GM19240 (cell line): Measurements from ENCODE around the gene GNPAT.
A peak's percentile ranks its signal among the peaks of the same experiment; 100 is the strongest.

Experiments used
- DNase-seq: peaks from one replicate; pipeline ENCODE4 v3.0.0; 2011; ENCODE audit warnings: low spot score; ENCODE audit not compliant: insufficient read length

The GNPAT gene

DNA sequence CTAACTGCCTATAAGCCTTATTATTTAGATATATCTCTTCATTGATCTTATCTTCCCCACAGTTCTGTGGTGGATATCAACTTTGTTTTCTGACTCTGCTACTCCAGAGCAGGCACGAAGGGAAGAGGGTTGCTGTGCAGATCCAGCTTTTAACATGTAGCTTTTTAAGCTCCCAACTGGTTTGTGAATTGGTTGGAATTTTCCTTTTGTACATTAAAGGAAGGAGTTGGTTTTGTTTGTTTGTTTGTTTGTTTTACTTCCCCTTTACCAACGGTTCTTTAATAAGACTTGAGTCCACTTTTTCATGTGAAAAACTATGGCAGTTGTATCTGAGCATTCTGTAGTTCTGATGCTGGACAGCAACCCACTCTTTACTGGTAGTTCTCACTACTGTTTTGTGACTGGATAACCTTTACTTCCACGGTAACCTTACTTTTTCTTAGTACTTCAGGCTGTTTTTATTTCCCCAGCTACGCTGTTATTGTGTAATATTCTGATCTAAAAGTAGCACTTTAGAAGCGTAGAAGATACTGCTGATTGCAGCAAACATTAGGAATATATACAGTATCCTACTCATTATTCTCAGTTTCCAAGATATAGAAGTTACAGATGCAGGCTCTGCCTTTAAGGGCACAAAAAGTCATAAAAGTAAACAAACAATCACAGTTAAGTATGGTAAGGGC lies 1.6 kb downstream of the GNPAT start:
- DNase-seq, result no peak

DNA sequence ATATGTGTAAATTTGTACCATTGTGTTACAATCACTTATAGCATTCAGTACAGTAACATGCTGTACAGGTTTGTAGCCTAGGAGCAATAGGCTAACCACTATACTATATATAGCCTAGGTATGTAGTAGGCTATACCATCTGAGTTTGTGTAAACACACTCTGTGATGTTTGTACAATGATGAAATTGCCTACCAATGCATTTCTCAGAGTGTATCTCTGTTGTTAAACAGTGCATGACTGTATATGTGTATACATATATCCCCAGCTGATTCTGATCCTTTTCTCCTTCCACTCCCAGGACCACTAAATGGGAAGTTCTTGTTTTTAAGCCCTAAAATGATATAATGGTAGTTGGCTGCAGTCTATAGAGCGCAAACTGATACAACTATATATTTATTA lies 7.8 kb downstream of the GNPAT start:
- DNase-seq, result no peak

DNA sequence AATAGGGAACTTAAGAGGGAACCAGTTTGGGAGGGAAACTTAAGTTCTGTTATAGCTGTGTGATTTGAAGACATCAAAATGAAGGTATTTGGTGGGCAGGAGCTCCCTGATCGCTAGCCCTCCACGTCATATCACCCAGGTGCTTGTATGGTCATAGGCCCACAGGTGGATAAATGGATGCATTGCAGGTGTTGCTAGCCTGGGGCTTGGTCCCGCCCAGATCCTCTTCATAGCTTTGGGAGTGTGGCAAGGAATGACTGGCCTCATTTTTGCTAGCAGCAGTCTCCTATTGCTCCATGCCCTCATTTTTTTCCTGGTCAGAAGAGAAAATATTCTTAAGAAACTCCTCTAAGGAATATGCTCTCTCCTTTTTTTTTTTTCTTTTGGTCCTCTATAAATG lies 11.3 kb downstream of the GNPAT start:
- no peak for DNase-seq

DNA sequence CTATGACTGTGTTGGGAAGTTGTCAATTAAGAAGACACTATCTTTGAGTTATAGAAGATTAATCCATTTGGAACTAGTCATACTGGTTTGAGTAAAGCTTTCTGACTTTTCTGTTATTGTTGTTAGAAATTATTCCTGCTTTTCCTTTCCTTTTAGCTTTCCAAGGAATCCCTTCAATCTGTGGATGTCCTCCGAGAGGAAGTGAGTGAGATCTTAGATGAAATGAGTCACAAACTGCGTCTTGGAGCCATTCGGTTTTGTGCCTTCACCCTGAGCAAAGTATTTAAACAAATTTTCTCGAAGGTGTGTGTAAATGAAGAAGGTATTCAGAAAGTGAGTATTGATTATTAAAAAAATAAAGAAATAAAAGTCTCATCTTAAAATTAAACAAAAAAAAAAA lies 19.3 kb downstream of the GNPAT start:
- DNase-seq, result no peak

DNA sequence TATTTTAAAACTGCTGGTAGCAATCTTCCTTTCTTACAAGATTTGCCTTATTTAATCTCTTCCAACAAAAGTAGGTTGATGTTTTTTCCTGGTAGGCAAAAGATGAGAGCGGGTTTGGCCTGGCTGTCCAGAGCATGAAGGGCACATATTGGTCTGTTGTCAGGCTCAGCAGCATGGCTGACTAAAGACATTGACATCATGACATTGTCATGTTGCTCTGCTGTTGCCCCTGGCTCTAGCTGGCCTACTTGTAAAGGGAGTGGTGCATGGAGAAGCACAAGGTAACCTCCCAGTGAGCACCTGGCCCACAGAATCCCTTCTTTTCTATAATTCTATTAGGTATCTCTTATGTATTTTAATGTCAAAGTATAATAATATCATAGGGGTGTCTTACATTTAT lies 23.6 kb downstream of the GNPAT start:
- DNase-seq, result no peak

DNA sequence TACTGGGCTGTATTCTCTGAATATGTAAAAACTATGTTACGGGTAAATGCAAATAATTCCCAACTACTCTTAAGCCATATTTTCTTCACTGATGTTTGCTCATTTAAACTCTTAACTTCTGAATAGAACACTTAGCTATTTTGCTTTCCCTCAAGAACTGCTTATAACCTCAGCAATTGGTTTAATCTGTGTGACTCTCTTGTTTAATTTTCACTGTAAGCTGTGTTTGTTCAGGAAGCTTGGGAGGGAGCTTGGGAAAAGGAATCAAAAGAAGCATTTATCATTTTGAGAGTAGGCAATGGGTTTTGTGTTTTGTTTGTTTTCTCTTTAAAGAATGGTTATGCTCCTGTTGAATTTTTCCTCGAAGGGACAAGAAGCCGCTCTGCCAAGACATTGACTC lies 24.4 kb downstream of the GNPAT start:
- no peak for DNase-seq

DNA sequence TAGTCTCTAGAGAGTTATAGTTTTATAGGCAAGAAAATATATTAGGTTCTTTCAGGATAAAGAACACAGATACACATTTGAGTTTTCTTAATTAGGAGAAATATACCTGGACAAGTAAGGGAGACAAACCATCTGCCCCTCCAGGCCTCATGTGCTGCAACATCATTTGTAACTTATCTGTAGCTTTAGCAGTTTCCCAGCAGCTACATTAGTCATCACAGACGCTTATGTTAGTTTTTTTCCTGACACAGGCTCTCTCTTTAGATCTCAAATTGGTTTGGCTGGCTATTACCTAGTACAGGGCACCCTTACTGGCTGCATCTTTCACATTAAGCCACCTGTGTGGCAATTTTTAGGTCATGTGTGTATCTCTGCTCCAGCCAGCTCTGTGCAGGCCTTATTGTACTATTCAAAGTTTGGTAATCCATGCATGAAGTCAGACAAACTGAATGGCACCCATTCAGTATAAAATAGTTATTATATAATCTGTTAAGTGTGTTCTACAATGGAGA lies 25.9 kb downstream of the GNPAT start:
- no peak for DNase-seq

DNA sequence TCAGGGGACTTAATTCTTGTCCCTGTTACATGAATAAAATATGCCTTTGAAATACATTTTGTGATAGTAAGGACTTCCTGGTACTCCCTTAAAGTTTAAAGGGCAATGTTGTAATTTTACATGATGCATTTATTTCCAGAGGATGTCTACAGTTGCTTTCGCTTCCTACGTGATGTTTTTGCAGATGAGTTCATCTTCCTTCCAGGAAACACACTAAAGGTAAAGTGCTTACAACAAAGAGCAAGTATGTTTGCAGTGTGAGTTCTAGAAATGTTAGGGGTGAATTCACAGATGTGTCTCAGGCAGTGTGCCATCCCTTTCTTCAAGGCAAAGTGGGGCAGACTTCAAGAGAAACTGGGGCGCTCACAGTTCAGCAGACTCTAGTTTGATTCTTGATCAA lies 31.2 kb downstream of the GNPAT start:
- DNase-seq, result no peak

DNA sequence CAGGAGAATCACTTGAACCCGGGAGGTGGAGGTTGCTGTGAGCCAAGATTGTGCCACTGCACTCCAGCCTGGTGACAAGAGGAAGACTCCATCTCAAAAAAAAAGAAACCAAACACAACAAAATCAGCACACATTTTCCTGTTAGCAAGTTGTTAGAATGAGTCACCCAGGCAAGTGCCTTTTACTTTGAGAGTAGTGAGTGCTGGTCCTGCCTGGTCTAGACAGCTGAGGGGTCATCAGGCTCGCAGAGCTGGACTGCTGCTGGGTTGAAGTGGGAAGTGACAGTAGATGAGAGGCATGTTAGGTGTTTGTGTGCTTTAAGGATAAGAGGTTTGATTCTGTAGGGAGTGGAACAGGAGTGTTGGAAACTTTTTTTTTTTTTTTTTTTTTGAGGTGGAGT lies 31.9 kb downstream of the GNPAT start:
- no peak for DNase-seq

DNA sequence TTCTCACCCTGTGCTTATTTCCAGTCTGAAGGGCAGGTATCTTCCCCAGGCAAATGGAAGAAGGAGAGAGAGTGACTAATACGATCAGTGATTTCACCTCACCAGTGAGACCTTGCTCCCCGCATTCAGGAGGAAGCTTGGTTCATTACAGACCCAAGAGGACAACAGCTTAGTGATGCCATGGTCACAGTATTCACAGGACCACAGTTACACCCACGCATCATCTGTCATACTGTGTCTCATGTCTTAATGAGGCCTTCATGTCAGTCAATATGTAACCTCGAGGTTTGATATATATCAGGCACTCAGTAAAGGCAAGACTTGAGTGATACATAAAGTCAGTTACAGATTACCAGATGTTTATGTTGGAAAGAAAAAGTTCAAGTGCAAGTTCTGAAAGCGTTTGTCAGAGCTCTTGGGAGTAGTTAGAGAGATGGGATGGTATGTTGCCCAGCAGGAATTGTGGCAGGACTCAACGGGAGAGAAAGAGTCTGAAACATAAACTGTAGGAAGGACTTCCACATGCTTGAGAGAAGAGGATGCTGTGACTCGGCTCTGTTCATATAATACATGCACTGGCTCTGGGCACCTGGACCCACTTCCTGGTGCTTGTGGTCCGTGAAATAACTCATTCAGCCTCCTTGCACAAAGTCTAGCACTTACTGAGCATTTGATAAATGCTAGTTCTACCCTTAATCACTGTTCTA lies 33.3 kb downstream of the GNPAT start:
- DNase-seq, result no peak

DNA sequence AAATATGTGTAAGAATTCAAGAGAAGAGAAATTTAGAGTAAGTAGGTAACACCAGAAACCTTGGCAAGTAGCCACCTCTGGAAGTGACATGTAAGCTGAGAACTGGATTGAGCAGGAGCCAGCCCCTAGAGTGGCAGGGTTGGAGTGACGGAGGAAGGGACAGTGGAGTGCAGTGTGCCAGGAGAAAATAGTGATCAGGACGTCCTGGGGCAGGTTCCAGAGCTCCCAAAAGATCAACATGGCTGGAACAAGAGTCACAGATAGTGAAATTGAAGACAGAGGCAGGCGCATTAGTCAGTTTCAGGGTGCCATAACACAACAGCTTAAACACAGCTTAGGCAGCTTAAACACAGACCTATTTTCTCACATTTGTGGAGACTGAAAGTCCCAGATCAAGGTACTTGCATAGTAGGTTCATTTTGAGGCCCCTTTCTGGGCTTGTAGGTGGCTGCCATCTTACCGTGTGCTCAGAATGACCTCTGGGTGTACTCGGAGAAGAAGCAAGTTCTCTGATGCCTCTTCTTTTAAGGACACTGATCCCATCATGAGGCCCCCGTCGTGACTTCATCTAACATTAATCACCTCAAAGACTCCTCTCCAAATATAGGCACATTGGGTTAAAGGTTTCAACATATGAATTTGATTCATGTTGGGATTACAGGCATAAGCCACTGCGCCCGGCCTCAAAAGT lies 37.2 kb downstream of the GNPAT start:
- DNase-seq, result no peak

DNA sequence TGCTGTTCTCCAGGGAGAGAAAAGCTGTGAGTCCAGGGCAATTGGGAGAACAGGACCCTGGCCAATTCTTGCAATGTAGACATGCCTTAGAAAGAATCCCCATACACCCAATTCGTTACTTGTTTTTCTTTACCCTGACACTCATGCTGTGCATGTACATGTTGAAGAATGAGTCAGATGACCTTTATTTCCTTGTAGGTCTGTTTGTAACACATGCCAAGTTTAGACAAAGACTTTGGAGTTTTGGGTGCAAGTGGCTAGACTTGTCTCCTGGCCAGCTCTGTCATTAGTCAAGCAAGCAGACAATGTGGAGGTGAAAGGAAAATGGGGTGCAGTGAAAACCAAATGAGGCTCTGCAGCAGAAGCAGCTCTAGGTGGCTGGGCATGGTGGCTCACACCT lies 38.1 kb downstream of the GNPAT start:
- no peak for DNase-seq

DNA sequence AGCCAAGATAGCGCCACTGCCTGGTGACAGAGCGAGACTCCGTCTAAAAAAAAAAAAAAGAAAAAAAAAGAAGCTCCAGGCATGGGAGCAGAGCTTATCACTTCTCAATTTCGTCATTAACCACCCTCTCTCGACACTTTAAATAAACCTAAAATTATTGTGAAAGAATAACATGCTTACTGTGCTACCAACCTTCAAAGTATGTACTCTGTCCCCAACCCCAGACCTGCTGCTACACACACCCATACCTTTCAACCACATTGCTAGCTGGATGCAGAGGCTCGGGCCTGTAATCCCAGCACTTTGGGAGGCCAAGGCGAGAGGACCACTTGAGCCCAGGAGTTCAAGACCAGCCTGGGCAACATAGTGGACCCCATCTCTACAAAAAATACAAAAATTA lies 38.7 kb downstream of the GNPAT start:
- DNase-seq, result no peak

DNA sequence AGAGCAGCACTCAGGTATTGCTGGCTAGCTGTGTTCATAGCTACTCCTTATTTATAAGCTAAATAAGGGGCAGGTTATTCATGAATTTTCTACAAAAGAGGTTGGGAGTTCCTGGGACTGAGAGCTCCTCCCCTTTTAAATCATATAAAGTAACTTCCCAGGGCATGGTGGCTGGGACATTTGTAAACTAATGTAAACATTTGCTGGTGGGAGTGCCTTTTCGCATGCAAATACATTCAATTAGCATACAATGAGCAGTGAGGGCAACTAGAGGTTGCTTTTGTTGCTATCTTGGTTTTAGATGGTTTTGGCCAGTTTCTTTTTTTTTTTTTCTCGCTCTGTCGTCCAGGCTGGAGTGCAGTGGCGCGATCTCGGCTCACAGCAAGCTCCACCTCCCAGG lies 43.4 kb downstream of the GNPAT start:
- no peak for DNase-seq

DNA sequence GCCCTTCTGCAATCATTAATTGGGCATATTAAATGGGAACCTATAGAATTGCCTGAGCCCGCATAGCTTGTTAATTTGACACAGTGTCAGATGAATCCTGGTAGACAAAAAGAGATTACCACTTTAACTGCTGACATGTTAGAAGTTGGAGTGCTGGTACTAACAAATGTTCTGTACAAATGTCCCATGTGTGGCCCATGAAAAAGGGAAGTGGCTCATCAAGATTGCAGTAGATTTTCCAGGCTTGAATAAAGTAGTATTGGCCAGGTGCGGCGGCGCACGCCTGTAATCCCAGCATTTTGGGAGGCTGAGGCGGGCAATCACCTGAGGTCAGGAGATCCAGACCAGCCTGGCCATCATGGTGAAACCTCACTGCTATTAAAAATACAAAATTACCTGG lies 45.6 kb downstream of the GNPAT start:
- DNase-seq, result no peak

DNA sequence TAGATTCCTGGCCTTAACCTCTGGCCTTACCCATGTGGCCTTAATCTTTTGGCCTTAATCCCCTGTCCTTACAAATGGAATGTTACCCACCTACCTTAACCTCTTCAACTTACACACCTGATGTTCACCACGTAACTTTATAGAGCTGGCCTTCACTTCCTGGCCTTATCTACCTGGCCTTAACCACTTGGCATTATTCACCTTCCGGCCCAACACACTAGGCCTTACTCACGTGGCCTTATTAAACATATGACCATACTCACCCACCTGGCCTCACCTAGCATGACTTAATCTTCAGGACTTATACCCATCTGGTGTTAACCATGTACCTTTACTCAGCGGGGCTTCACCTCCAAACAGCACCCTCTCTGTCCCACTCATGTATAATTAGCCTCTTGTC lies 54.9 kb downstream of the GNPAT start:
- DNase-seq, result no peak

DNA sequence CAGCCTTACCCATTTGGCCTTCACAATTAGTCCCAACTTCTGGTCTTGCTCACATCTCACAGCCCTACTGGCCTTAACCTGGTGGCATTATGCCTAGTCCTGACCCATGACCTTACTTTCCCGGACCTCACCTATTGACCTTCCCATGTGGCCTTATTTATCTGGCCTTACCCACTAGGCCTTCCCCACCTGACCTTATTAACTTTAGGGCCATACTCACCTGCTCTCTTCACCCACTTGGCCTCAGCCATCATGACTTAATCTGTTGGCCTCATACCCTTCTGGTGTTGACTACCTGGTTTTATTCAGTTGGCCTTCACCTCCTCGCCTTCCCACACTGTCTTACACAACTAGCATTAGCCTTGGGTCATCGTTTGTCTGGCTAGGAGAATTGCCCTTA lies 61.0 kb downstream of the GNPAT start:
- DNase-seq, result no peak

DNA sequence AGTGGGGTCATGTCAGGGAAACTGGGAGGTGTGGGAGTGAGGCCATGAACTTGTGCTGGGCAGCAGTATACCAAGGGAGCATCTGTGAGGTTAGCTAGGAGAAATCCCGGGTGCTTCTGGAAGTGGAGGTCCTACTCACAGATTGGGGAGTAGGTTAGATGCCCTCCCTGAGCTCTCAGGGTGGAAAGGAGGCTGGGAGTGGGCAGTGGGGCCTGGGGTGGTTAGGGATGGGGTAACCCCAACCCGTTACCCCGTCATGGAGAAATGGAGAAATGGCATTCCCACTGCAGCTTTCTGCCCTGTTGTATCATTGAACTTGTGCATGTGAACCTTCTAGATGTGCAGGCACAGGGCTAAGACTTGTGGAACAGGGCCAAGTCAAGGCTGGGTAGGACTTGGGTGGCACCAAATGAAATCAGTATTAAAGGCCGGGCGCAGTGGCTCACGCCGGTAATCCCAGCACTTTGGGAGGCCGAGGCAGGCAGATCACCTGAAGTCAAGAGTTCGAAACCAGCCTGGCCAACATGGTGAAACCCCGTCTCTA lies 69.5 kb downstream of the GNPAT start:
- no peak for DNase-seq

DNA sequence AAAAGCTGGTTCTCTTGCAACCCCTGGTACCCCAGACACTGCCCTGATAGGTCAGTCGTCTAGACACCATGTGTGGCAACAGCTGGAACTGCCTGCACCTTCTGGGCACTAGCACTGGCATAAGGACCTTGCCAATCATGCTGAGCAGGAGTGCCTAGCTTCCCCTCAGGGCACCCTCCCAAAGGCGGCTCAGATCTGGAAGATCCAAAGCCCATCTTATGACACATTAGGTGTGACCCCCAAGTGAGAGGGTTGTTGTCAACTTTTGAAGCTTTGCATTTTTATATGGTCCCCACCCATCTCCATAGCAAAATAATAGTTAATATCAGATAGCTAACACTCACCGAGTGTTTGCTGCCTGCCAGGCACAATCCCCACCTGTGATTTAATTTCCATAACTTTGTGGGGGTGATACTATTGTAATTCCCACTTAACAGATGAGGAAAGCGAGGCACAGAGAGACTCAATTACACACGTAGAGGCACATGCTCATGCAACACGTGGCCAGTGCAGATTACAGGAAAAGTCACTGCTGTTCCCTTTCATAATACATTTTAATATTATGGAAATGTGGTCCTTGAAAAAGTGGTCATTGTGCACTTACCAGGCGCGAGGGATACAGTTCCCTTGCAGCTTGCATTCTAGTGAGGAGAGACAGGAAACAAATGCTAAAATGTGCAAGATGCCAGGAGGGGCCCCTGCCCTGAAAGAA lies 70.9 kb downstream of the GNPAT start:
- DNase-seq, result no peak

DNA sequence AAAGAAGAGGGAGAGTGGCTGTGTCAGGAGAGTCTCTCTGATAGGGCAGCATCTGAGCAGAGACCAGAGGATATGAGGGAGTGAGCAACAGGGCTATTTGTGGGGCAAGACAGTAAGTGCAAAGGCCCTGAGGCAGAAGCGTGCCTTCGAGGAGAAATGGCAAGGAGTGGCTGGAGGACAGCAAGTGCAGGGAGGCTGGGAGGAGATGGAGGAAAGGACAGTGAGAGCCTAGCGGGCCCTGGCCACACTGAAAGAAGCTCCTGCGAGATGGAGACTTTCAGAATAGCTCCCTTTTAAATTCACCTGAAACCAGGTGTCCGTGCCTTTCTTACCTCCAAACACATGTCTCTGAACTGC lies 71.4 kb downstream of the GNPAT start:
- DNase-seq, result no peak

DNA sequence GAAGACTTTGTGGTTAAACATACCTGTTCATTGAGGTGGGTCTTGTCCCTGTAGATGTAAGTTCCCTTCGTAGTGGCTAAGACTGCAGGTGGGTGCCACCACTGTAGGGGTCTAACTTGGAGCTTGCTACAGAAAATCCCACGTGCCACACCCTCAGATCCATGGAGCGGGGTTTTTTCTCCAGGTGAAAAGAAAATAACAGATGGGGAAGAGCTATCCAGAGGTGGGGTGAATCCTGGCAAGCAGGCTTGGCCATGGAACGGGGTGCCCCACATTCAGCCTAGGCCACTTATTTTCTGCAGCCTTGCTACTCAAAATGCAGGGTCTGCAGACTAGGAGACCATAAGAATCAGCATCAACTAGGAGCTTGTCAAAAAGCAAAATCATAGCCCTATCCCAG lies 72.6 kb downstream of the GNPAT start:
- DNase-seq, result no peak

DNA sequence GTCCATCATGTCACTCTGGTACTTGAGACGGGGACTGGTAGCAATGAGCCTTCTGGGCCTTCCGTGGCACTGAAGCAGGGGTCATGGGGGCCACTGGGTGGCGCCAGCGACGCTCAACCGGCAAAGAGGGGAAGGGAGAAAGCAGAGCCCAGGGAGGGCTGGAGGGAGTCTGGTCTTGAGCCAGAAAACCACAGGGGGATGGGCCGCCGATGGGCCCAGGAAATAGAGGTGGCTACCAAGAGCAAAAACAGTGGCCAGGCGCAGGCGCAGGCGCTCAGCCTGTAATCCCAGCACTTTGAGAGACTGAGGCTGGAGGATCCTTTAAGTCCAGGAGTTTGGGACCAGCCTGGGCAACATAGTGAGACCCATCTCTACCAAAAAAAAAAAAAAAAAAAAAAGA lies 74.9 kb downstream of the GNPAT start:
- peak; percentile 29 for DNase-seq
